Measurements from ENCODE around the gene AMH. TPM values are rescaled to one million over a fixed set of nuclear protein-coding genes. Genes with fewer than 3 reads are reported as not detected.

The AMH gene
- total and polyA plus RNA-seq, 2 experiments from 2014 or later, result 1.9 to 6.8 TPM

GRCh38 chr19:2288338-2288817 lies 39.3 kb downstream of the AMH start (continued):
- TF ChIP-seq, protein P1, sequence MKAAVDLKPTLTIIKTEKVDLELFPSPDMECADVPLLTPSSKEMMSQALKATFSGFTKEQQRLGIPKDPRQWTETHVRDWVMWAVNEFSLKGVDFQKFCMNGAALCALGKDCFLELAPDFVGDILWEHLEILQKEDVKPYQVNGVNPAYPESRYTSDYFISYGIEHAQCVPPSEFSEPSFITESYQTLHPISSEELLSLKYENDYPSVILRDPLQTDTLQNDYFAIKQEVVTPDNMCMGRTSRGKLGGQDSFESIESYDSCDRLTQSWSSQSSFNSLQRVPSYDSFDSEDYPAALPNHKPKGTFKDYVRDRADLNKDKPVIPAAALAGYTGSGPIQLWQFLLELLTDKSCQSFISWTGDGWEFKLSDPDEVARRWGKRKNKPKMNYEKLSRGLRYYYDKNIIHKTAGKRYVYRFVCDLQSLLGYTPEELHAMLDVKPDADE (IDR thresholded peaks at IDR 0.05), result no peak
- TF ChIP-seq CREB1 (CRISPR knock-in tag; IDR thresholded peaks at IDR 0.05; ENCODE audit: low read depth) (no peak), NANOG (IDR thresholded peaks at IDR 0.05; ENCODE audit: borderline replicate concordance) (no peak), JUNB (IDR thresholded peaks at IDR 0.05; ENCODE audit: unreplicated experiment) (no peak), EZH2 (IDR thresholded peaks at IDR 0.05; ENCODE audit: low read depth, unreplicated experiment) (no peak), ZNF331 (CRISPR knock-in tag; IDR thresholded peaks at IDR 0.05; ENCODE audit: low read depth) (no peak), ZNF114 (CRISPR knock-in tag; IDR thresholded peaks at IDR 0.05) (no peak), STAT1 (IDR thresholded peaks at IDR 0.05; ENCODE audit: unreplicated experiment) (no peak), EZH2phosphoT487 (IDR thresholded peaks at IDR 0.05; ENCODE audit: unreplicated experiment) (no peak)
- TF ChIP-seq, protein P2, sequence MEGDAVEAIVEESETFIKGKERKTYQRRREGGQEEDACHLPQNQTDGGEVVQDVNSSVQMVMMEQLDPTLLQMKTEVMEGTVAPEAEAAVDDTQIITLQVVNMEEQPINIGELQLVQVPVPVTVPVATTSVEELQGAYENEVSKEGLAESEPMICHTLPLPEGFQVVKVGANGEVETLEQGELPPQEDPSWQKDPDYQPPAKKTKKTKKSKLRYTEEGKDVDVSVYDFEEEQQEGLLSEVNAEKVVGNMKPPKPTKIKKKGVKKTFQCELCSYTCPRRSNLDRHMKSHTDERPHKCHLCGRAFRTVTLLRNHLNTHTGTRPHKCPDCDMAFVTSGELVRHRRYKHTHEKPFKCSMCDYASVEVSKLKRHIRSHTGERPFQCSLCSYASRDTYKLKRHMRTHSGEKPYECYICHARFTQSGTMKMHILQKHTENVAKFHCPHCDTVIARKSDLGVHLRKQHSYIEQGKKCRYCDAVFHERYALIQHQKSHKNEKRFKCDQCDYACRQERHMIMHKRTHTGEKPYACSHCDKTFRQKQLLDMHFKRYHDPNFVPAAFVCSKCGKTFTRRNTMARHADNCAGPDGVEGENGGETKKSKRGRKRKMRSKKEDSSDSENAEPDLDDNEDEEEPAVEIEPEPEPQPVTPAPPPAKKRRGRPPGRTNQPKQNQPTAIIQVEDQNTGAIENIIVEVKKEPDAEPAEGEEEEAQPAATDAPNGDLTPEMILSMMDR (conservative IDR thresholded peaks at IDR 0.05; ENCODE audit: low read depth in 2 of 2), result no peak
- TF ChIP-seq, protein P3, sequence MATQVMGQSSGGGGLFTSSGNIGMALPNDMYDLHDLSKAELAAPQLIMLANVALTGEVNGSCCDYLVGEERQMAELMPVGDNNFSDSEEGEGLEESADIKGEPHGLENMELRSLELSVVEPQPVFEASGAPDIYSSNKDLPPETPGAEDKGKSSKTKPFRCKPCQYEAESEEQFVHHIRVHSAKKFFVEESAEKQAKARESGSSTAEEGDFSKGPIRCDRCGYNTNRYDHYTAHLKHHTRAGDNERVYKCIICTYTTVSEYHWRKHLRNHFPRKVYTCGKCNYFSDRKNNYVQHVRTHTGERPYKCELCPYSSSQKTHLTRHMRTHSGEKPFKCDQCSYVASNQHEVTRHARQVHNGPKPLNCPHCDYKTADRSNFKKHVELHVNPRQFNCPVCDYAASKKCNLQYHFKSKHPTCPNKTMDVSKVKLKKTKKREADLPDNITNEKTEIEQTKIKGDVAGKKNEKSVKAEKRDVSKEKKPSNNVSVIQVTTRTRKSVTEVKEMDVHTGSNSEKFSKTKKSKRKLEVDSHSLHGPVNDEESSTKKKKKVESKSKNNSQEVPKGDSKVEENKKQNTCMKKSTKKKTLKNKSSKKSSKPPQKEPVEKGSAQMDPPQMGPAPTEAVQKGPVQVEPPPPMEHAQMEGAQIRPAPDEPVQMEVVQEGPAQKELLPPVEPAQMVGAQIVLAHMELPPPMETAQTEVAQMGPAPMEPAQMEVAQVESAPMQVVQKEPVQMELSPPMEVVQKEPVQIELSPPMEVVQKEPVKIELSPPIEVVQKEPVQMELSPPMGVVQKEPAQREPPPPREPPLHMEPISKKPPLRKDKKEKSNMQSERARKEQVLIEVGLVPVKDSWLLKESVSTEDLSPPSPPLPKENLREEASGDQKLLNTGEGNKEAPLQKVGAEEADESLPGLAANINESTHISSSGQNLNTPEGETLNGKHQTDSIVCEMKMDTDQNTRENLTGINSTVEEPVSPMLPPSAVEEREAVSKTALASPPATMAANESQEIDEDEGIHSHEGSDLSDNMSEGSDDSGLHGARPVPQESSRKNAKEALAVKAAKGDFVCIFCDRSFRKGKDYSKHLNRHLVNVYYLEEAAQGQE (IDR thresholded peaks at IDR 0.05; ENCODE audit: unreplicated experiment), result no peak

All from GM23338 (cell line).